K562 (cell line): ENCODE data around the gene TUBA4B.

Source experiments
- ATF2 ChIP-seq: sonication (generic); formaldehyde crosslinking; IDR thresholded peaks from 2 replicates; pipeline ENCODE4 v1.8.1; 2022; ENCODE audit warnings: missing genetic modification reagents
- CREB1 ChIP-seq, 2 experiments: sonication (generic) in 1 of 2; formaldehyde crosslinking in 1 of 2; IDR thresholded peaks; 2 replicates each; pipeline versions ENCODE4 v1.6.1 to v1.8.0; 2012 to 2022; ENCODE audit warnings: inconsistent platforms in 1 of 2, mild to moderate bottlenecking in 1 of 2, missing genetic modification reagents in 1 of 2, moderate library complexity in 1 of 2
- CTCF ChIP-seq, 3 experiments: IDR thresholded peaks in 2 of 3; conservative IDR thresholded peaks in 1 of 3; 2 replicates each; pipeline ENCODE4 v1.5.1; 2011 to 2012; ENCODE audit warnings: low read length in 3 of 3, mild to moderate bottlenecking in 3 of 3, control low read depth in 2 of 3, improper control_type of control experiment in 1 of 3, inconsistent platforms in 1 of 3, low read depth in 1 of 3, mixed read lengths in 1 of 3, moderate library complexity in 1 of 3; ENCODE audit not compliant: insufficient read depth in 2 of 3
- GABPB1 ChIP-seq: sonication (generic); formaldehyde crosslinking; IDR thresholded peaks from 2 replicates; pipeline ENCODE4 v1.8.0; 2022; ENCODE audit warnings: mild to moderate bottlenecking, missing genetic modification reagents
- HDAC2 ChIP-seq: fragments of 450-650 bp; IDR thresholded peaks from 2 replicates; pipeline ENCODE4 v1.6.1; 2016; ENCODE audit warnings: mild to moderate bottlenecking
- PHF8 ChIP-seq: fragments of 200-600 bp; sonication (generic); IDR thresholded peaks from 2 replicates; pipeline ENCODE4 v1.6.1; 2012; ENCODE audit warnings: mixed run types, mild to moderate bottlenecking, inconsistent platforms, low read length, moderate library complexity, borderline replicate concordance
- POLR2A ChIP-seq: fragments of 450-650 bp; conservative IDR thresholded peaks from 2 replicates; pipeline ENCODE4 v1.6.1; 2016
- SOX6 ChIP-seq: fragments of 450-650 bp; IDR thresholded peaks from 2 replicates; pipeline ENCODE4 v1.6.1; 2014; ENCODE audit warnings: mild to moderate bottlenecking
- ZFP36 ChIP-seq: fragments of 150-350 bp; IDR thresholded peaks from 2 replicates; pipeline ENCODE4 v1.6.1; 2018; ENCODE audit warnings: low read length, low read depth; ENCODE audit not compliant: partially characterized antibody
- ZNF76 ChIP-seq: fragments of 250-450 bp; sonication (Bioruptor Pico); IDR thresholded peaks from 2 replicates; pipeline ENCODE4 v1.4.0; 2020; ENCODE audit warnings: mild to moderate bottlenecking, moderate library complexity, borderline replicate concordance
- TF ChIP-seq, protein P1 (sequence below): fragments of 450-650 bp; formaldehyde crosslinking; IDR thresholded peaks from 2 replicates; pipeline ENCODE4 v1.4.0; 2020; ENCODE audit warnings: mild to moderate bottlenecking, moderate library complexity
- TF ChIP-seq, protein P2 (sequence below): fragments of 250-450 bp; sonication (Bioruptor Pico); IDR thresholded peaks from 2 replicates; pipeline ENCODE4 v1.5.0; 2021; ENCODE audit warnings: mild to moderate bottlenecking, moderate library complexity

- TF ChIP-seq POLR2A, result no peak
- TF ChIP-seq, protein P1, sequence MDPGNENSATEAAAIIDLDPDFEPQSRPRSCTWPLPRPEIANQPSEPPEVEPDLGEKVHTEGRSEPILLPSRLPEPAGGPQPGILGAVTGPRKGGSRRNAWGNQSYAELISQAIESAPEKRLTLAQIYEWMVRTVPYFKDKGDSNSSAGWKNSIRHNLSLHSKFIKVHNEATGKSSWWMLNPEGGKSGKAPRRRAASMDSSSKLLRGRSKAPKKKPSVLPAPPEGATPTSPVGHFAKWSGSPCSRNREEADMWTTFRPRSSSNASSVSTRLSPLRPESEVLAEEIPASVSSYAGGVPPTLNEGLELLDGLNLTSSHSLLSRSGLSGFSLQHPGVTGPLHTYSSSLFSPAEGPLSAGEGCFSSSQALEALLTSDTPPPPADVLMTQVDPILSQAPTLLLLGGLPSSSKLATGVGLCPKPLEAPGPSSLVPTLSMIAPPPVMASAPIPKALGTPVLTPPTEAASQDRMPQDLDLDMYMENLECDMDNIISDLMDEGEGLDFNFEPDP (CRISPR knock-in tag), result no peak
- no peak for TF ChIP-seq HDAC2
- TF ChIP-seq, protein P2, sequence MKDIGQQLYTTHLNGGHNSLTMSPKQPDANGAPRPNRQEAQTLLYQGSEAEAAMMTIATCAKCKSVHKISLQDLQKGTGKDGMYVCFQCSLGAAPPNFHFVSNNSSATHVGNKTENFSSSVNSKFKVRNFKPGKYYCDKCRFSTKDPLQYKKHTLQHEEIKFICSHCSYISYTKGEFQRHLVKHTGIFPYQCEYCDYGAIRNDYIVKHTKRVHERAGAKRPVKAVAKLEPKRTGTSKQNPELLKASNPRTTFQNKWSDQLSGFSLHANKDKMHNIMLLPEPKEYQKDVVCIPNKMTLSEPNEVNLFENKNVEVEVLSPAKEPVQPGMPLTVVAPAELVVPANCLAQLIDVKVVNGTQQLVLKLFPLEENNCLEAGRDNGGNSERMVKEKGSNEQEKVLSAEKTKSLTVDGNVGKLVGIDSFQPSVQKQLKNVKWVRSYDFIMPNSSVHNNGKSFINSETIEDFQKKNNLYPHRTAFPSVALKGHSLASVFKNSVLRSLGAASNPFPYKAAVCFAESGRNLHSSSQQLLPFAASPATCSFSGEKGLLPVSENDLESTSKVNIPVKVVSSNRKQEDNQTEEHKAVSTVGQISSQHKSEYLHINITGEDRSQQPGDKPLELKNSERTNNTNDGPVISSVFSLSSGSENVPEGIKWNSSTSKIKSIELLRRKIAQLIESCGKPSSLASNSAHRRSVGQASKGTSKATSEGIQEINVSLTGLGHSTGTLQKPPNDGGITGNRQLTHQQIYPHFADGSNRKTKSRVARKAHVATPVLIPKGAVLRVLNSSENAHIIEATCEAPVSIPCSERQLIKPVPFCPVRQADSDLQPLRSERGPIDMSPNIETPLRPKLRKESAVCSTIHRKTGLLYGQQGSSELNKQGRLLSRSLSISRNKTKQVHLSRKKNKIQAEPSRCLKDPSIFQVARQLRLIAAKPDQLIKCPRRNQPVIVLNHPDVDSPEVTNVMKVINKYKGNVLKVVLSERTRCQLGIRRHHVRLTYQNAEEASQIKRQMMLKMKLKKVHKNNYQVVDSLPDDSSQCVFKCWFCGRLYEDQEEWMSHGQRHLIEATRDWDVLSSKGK, result no peak
- no peak for TF ChIP-seq CTCF (IDR thresholded peaks at IDR 0.05 in 2 of 3, conservative IDR thresholded peaks at IDR 0.05 in 1 of 3; ENCODE audit: insufficient read depth in 2 of 3, low read depth in 1 of 3, low read length in 3 of 3)
- no peak for TF ChIP-seq GABPB1 (CRISPR knock-in tag)
- TF ChIP-seq ZFP36, result no peak
- TF ChIP-seq SOX6, result no peak
- TF ChIP-seq CREB1 (IDR thresholded peaks at IDR 0.05), result no peak; the same call in 1 of the 2 replicates
- no peak for TF ChIP-seq CREB1 (CRISPR knock-in tag; IDR thresholded peaks at IDR 0.05)
- no peak for TF ChIP-seq ATF2 (CRISPR knock-in tag)
- no peak for TF ChIP-seq PHF8
- no peak for TF ChIP-seq ZNF76
Measured at GRCh38 chr2:219250049-219250781, 2.8 kb upstream of the TUBA4B start.
